Tibial artery (tissue), 4 donors: Measurements from ENCODE around the gene CXCL14.
A peak's percentile ranks its signal among the peaks of the same experiment; 100 is the strongest.

Experiments
- DNase-seq, 2 donors: peaks; one replicate each; pipeline ENCODE4 v3.0.0-alpha.2; 2019
- H3K27ac ChIP-seq, 2 donors: fragments of 200-600 bp; sonication (generic) in 1 of 2; 1 replicate in 1 of 2; 2 replicates in 1 of 2; pipeline ENCODE4 v1.5.1; 2018 to 2019; ENCODE audit warnings: mild to moderate bottlenecking in 1 of 2
- H3K27me3 ChIP-seq, 2 donors: fragments of 200-600 bp; sonication (generic) in 1 of 2; one replicate each; pipeline versions ENCODE4 v1.5.1 to v1.6.0; 2016 to 2019
- H3K36me3 ChIP-seq, 3 donors: fragments of 200-600 bp; sonication (generic) in 2 of 3; one replicate each; pipeline ENCODE4 v1.5.1; 2016 to 2019; ENCODE audit warnings: mild to moderate bottlenecking in 2 of 3
- H3K4me1 ChIP-seq, 4 donors: fragments of 200-600 bp; sonication (generic) in 2 of 4; 1 replicate in 3 of 4; 2 replicates in 1 of 4; pipeline ENCODE4 v1.5.1; 2016 to 2019
- H3K4me3 ChIP-seq, 2 donors: fragments of 200-600 bp; sonication (generic) in 1 of 2; 1 replicate in 1 of 2; 2 replicates in 1 of 2; pipeline ENCODE4 v1.5.1; 2018 to 2019; ENCODE audit warnings: mild to moderate bottlenecking in 2 of 2
- H3K9me3 ChIP-seq, 3 donors: fragments of 200-600 bp; sonication (generic) in 1 of 3; one replicate each; pipeline ENCODE4 v1.5.1; 2016 to 2019
- intact Hi-C: fragments of 100-400 bp; cut with DNase I; formaldehyde crosslinking; loops from one replicate; pipeline ENCODE4 v1.15.0; 2023; ENCODE audit warnings: low total_unique reads
- TF ChIP-seq, protein P1 (sequence below), 2 experiments: fragments of 200-600 bp in 1 of 2; fragments of 450-650 bp in 1 of 2; IDR thresholded peaks; one replicate each; pipeline ENCODE4 v1.5.1; 2017 to 2019; ENCODE audit warnings: antibody characterized with exemption in 2 of 2, mild to moderate bottlenecking in 1 of 2, moderate library complexity in 1 of 2

CXCL14 gene

DNA sequence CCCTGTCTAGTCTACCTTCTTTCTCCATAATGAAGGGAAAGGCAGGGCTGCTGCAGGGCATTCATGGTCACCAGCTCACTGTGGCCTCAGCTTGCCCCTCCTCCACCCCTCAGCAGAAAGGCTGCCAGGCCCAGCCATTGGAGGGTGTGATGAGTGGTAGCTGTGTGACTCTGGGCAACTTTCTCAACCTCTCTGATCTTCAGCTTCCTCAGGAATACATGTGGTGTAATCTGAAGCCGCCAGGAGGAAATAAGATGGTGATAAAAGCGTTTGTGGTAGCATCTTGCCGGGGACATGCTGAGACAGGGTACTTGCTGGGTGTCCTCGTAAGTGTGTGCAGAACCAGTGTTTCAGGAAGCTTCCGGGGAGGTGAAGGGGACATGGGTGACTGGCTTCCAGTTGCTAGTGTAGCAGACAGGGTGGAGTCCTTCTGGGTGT, 9.8 kb downstream of the CXCL14 start:
- TF ChIP-seq, protein P1, sequence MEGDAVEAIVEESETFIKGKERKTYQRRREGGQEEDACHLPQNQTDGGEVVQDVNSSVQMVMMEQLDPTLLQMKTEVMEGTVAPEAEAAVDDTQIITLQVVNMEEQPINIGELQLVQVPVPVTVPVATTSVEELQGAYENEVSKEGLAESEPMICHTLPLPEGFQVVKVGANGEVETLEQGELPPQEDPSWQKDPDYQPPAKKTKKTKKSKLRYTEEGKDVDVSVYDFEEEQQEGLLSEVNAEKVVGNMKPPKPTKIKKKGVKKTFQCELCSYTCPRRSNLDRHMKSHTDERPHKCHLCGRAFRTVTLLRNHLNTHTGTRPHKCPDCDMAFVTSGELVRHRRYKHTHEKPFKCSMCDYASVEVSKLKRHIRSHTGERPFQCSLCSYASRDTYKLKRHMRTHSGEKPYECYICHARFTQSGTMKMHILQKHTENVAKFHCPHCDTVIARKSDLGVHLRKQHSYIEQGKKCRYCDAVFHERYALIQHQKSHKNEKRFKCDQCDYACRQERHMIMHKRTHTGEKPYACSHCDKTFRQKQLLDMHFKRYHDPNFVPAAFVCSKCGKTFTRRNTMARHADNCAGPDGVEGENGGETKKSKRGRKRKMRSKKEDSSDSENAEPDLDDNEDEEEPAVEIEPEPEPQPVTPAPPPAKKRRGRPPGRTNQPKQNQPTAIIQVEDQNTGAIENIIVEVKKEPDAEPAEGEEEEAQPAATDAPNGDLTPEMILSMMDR (IDR thresholded peaks at IDR 0.05), result no peak
- no peak overlapping the region for H3K27ac ChIP-seq
- intact Hi-C loops, result no loop called here
- no peaks in the 10 kb centered on the region for H3K9me3 ChIP-seq
- peaks cover 0 to 31% of the 10 kb centered on the region in 2 donors for H3K27me3 ChIP-seq
- no peak overlapping the region for H3K4me3 ChIP-seq
- no peaks in the 10 kb centered on the region for H3K4me1 ChIP-seq
- DNase-seq, result no peak
- H3K36me3 ChIP-seq, result no peaks in the 10 kb centered on the region

DNA sequence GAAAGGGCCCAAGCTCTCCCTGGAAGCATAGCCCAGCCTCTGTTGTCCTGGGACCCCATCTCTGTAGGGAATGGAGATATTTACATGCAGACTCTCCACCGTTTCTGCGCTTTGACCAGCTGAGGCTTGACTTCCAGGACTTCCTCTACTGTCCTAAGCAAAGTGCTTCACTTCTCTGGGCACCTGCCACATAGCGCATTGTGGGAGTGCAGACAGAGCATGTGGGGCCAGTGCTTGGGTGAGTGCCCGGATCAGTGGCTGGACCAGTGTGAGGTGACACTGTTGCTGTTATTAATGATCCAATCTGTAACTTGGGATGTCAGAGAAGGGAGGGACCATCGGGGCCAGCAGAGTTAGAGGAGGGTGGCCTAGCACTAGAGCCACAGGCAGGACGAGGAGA, 10.5 kb downstream of the CXCL14 start:
- no peaks in the 10 kb centered on the region for H3K4me1 ChIP-seq
- H3K9me3 ChIP-seq, result no peaks in the 10 kb centered on the region
- peaks cover 0 to 31% of the 10 kb centered on the region in 2 donors for H3K27me3 ChIP-seq
- no peaks in the 10 kb centered on the region for H3K36me3 ChIP-seq
- intact Hi-C loops, result no loop called here
- no peak overlapping the region for H3K27ac ChIP-seq
- DNase-seq, result no peak
- TF ChIP-seq, protein P1 (IDR thresholded peaks at IDR 0.05), result no peak
- H3K4me3 ChIP-seq, result no peak overlapping the region

DNA sequence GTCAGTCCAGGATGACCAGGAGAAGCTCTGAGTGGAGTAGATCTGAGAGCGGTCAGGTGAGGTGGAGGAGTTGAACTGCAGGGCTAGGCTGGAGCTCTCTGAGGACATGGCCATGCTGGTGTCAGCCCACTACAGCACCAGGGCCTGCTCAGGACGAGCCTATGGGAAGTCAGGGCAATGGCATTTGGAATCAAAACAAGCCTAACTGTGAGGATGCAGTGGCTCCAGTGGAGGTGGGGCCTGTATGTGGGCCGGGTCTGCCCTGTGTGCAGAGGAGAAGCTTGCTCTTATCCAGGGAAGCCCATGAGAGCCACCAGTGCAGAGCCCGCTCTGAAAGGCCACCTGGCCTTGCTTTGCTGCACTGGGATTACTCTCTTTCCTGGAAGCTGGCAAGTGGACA, 11.1 kb downstream of the CXCL14 start:
- Histone ChIP-seq H3K36me3 (no peaks in the 10 kb centered on the region), H3K4me3 (no peak overlapping the region), H3K27me3 (peaks cover 0 to 31% of the 10 kb centered on the region in 2 donors), H3K4me1 (no peaks in the 10 kb centered on the region), H3K27ac (no peak overlapping the region), H3K9me3 (no peaks in the 10 kb centered on the region)
- intact Hi-C loops, result no loop called here
- DNase-seq, result no peak
- TF ChIP-seq, protein P1 (IDR thresholded peaks at IDR 0.05), result no peak

DNA sequence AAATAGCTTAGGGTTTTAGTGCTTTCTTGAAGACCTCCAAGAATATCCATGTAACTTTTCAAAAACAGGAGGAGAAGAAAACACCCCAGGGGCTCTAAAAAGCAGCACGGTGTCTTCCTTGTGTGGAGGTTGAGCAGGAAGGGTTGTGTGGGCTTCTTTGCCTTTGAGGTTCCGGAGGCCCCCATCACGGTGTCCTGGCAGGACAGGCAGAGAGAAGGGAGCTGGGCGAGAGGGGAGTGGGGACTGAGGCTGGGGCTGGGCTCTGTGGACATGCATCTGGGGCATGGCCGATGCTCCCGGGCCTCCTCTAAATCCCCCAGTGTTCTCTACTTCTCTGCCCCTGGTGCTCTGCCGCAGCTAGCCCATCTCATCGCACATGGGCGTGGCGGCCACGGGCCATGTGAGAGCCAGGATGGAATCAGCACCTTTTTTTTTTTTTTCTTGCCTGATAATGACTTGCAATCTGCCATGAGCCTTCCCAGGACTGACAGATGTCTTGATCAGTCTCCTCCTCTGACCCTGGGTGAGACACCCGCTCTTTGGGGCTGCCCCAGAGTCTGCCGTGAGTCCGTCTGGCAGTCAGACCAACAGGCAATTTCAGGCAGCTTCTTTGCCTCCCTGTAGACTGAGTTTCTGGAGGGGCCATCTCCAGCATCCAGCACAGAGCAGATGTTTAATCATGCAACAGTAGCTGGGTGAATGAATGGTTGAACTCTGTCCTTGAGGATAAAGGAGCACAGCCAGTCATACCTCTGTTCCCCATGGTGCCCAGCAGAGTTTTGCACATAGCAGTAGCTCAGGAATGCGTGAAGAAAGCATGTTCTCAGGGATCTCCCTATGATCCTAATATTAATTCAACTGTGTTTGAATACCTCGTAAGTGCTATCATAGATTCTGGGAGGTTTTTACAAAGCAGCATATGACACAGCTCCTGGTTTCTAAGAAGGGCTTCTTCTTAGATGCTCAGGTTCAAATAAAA, 12.1 kb downstream of the CXCL14 start:
- Histone ChIP-seq H3K27ac (no peak overlapping the region), H3K4me3 (no peak overlapping the region), H3K9me3 (no peaks in the 10 kb centered on the region), H3K4me1 (no peaks in the 10 kb centered on the region), H3K27me3 (peaks cover 0 to 22% of the 10 kb centered on the region in 2 donors), H3K36me3 (no peaks in the 10 kb centered on the region)
- TF ChIP-seq, protein P1 (IDR thresholded peaks at IDR 0.05), result no peak
- DNase-seq, result no peak
- intact Hi-C loops, result no loop called here

DNA sequence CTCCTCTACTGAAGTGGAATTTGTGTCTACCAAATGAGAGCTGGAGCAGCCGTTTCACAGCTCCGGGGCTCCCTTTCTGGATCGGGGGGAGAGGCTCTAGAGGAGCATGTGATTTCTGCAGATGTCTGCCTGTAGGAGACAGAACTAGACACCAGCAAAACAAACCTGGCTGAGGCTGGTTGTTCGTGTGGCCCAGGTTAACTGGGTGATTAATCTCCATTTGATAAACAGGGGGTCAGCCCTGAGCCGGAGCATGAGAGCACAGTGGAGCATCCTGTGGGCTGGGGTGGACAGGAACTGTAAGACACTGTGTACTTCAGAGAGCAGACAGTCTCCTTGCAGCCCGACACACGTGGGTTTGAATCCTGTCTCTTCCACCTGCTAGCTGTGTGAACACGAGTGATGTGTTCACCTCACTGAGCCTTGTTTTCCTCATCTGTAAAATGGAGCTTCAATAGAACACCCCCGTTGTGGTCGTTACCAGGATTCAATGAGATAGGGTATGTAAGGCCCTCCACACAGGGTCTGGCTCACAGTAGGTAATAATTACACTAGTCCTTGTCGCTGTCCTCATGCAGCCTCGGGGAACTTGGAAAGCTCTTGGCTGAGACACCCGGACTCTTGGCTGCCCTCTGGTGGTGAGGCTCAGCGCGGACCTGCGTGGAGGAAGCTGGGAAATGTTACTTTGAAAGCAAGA, 12.9 kb downstream of the CXCL14 start:
- no peak overlapping the region for H3K4me3 ChIP-seq
- H3K9me3 ChIP-seq, result no peaks in the 10 kb centered on the region
- peaks cover 0 to 19% of the 10 kb centered on the region in 2 donors for H3K27me3 ChIP-seq
- TF ChIP-seq, protein P1 (IDR thresholded peaks at IDR 0.05), result peak; percentile 49 to 66
- H3K4me1 ChIP-seq, result peaks cover 0 to 2% (median 0%) of the 10 kb centered on the region in 4 donors
- intact Hi-C loops, result no loop called here
- H3K36me3 ChIP-seq, result no peaks in the 10 kb centered on the region
- DNase-seq, result peak; percentile 71 to 76
- H3K27ac ChIP-seq, result no peak overlapping the region
